Sigmoid colon (tissue), 3 donors: ENCODE results near the gene DYSF.

Source experiments
- CTCF ChIP-seq, 4 experiments: fragments of 450-650 bp in 3 of 4; fragments of 200-600 bp in 1 of 4; IDR thresholded peaks; one replicate each; pipeline ENCODE4 v1.5.1; 2016 to 2019; ENCODE audit warnings: antibody characterized with exemption in 4 of 4, mild to moderate bottlenecking in 3 of 4, moderate library complexity in 2 of 4
- POLR2A ChIP-seq, 2 donors: fragments of 450-650 bp; IDR thresholded peaks; one replicate each; pipeline ENCODE4 v1.6.1; 2016; ENCODE audit warnings: antibody characterized with exemption in 2 of 2, mild to moderate bottlenecking in 2 of 2, moderate library complexity in 2 of 2

GRCh38 chr2:71469403-71470398 lies 16.3 kb downstream of the DYSF start:
- no peak for TF ChIP-seq CTCF (IDR thresholded peaks at IDR 0.05)
- TF ChIP-seq POLR2A (IDR thresholded peaks at IDR 0.05): no peak
